Type B pancreatic cell (in vitro differentiated cells): ENCODE measurements around the gene RDH14. TPM values are rescaled to one million over a fixed set of nuclear protein-coding genes. Genes with fewer than 3 reads are reported as not detected.

Source experiments
- DNase-seq: peaks from one replicate; pipeline ENCODE4 v3.0.0; 2021; ENCODE audit warnings: mixed read lengths; ENCODE audit not compliant: unreplicated experiment; ENCODE audit errors: extremely low spot score
- H3K27ac Mint-ChIP-seq: 2 replicates; pipeline ENCODE4 v1.8.0; 2021; ENCODE audit warnings: mild to moderate bottlenecking, mixed read lengths
- H3K27me3 Mint-ChIP-seq: 2 replicates; pipeline ENCODE4 v1.8.0; 2021; ENCODE audit warnings: mixed read lengths
- H3K36me3 Mint-ChIP-seq: 2 replicates; pipeline ENCODE4 v1.8.0; 2021; ENCODE audit warnings: mixed read lengths
- H3K4me1 Mint-ChIP-seq: one replicate; pipeline ENCODE4 v1.8.0; 2021; ENCODE audit warnings: mixed read lengths; ENCODE audit not compliant: unreplicated experiment
- H3K4me3 Mint-ChIP-seq: 2 replicates; pipeline ENCODE4 v1.8.0; 2021; ENCODE audit warnings: mild to moderate bottlenecking, mixed read lengths
- H3K9me3 Mint-ChIP-seq: 2 replicates; pipeline ENCODE4 v1.8.0; 2021; ENCODE audit warnings: mixed read lengths
- CTCF ChIP-seq: fragments of 200-600 bp; sonication (generic); conservative IDR thresholded peaks from 2 replicates; pipeline ENCODE4 v1.5.0; 2021; ENCODE audit warnings: antibody characterized with exemption, mild to moderate bottlenecking
- long read RNA-seq: library from polyadenylated mRNA; unstranded; transcript quantifications from one replicate; pipeline ENCODE4 v2.0.0, GENCODE V29; 2020
- total RNA-seq: library from RNA; stranded (reverse); gene quantifications from 2 replicates; pipeline ENCODE4 v1.2.1, GENCODE V29; 2021; ENCODE audit warnings: low replicate concordance

RDH14 gene
- total RNA-seq: 19.5 and 25.5 TPM in 2 replicates
- long read RNA-seq, partial matches to known transcripts: 2 of 9 reads
- long read RNA-seq, other reads (novel, unspliced or antisense): 0 of 9 reads

DNA sequence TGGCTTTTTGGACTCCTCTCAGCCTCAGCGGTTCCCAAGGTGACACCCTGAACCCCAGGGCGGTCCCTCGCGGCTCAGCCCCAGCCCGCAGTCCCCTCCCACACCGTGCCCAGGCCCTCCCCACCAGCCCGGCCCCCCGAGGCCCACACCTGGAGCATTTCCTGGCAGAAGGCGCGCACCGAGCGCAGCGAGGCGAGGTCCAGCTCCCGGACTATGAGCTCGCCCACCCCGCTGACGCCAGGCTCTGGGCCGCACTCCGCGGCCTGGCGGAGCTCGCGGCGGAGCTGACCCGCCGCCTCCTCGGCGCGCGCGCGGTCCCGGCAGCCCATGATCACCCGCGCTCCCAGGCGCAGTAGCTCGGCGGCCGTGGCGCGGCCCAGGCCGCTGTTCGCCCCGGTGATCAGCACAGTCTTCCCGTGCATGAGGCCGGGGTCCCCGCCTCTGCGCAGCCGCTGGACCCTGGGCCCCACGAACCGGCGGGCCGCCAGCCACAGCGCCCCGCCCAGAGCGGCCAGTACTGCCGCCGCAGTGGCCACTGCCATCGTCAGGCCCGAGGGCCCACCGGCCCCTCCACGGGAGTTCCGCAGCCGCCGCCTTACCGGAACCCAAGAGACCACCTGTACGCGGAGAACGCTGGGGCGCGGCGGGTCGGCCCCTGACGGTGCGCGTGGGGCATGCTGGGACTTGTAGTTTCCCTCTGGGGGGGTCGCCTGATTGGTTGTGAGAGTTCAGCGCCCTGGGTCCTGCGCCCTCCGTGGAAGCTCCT lies at the start of gene RDH14:
Gene RDH14, minus strand, starts transcription at position 623 of the 766 bp plus-strand sequence. Its CDS starts 81 bp downstream, at position 542.
- DNase-seq: peak; percentile 95
- Mint-ChIP-seq H3K36me3 (peaks cover 19% of the 10 kb centered on the region), H3K4me1 (peaks cover 29% of the 10 kb centered on the region)

DNA sequence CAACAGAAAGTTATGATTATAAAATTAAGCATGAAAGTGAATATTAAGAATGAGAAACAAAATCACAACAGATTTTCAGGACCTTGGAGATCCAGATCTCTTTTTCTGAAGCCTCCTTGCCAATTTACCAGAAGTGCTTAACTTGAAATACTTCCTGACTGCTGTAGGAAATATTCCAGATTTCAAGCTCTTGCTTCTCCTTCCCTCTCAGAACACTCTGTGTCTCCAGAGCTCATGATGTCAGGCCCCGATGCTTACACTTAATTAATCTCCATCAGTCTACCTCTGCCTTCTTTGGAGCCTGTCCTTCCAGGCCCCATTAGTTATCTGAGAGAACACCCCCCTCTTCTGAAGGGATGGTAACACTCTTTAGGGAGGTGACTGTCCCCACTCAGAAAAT lies 49.6 kb upstream of the RDH14 start:
- H3K27ac Mint-ChIP-seq: no peak overlapping the region
- H3K4me3 Mint-ChIP-seq: no peak overlapping the region
- no peaks in the 10 kb centered on the region for H3K27me3 Mint-ChIP-seq
- no peak for TF ChIP-seq CTCF
- peaks cover 9% of the 10 kb centered on the region for H3K4me1 Mint-ChIP-seq
- no peak for DNase-seq
- H3K9me3 Mint-ChIP-seq: no peaks in the 10 kb centered on the region
- H3K36me3 Mint-ChIP-seq: no peaks in the 10 kb centered on the region

More for the DNA sequence above, at the start of gene RDH14:
- H3K27ac Mint-ChIP-seq: peak within 1 kb of the TSS; percentile 94
- H3K4me3 Mint-ChIP-seq: peak within 1 kb of the TSS; percentile 96
- H3K9me3 Mint-ChIP-seq: no peaks in the 10 kb centered on the region
- no peaks in the 10 kb centered on the region for H3K27me3 Mint-ChIP-seq
- TF ChIP-seq CTCF: no peak

GRCh38 chr2:18605115-18605514 lies 44.7 kb upstream of the RDH14 start:
- no peak for TF ChIP-seq CTCF
- Mint-ChIP-seq H3K4me3 (no peak overlapping the region), H3K9me3 (no peaks in the 10 kb centered on the region), H3K27ac (no peak overlapping the region), H3K27me3 (no peaks in the 10 kb centered on the region), H3K36me3 (no peaks in the 10 kb centered on the region), H3K4me1 (peaks cover 5% of the 10 kb centered on the region)
- no peak for DNase-seq

GRCh38 chr2:18604531-18604885 lies 44.1 kb upstream of the RDH14 start:
- H3K27ac Mint-ChIP-seq: no peak overlapping the region
- H3K4me1 Mint-ChIP-seq: peaks cover 5% of the 10 kb centered on the region
- TF ChIP-seq CTCF: no peak
- no peaks in the 10 kb centered on the region for H3K27me3 Mint-ChIP-seq
- H3K9me3 Mint-ChIP-seq: no peaks in the 10 kb centered on the region
- H3K36me3 Mint-ChIP-seq: no peaks in the 10 kb centered on the region
- DNase-seq: no peak
- no peak overlapping the region for H3K4me3 Mint-ChIP-seq

DNA sequence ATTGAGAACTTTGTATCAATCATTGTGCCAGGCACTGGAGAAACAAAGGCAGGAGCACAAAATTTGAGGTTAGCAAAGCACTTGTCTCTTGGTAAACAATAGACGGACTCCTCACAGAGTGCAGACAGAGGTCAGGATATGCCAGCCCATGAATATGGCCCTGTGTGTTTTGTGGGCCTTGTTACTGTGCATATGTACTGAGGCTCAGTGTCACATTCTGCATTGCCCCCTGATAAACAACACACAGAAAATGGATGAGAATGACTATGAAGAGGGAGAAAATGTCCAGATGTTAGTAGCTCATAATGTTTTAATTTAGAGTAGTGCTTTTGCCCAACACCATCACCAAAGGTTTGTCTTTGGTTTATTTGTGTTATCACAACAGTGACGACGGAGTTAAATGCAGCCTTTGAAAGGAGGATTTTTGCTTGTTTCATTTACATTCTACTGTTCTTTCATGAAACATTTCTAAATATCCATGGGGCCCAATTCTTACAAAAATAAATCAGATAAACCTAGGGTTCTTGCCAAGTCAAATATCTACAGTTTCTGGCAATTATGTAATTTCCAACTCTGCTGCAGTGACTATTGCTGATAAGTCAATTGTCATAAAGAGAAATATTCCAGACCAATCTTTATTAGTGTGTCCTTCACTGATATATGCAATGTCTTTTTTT lies 43.5 kb upstream of the RDH14 start:
- Mint-ChIP-seq H3K36me3 (no peaks in the 10 kb centered on the region), H3K4me3 (no peak overlapping the region), H3K27me3 (no peaks in the 10 kb centered on the region), H3K9me3 (no peaks in the 10 kb centered on the region), H3K27ac (no peak overlapping the region), H3K4me1 (peaks cover 5% of the 10 kb centered on the region)
- DNase-seq: no peak
- TF ChIP-seq CTCF: no peak
